Right forelimb (tissue), 1 donor: ENCODE results near the gene SYT13.
"Not testable (repeated sequence)": the region's sequence is repeated elsewhere in the genome, so short reads cannot be mapped to it uniquely, and the experiment has no call there.

Experiments
- DNase-seq: peaks from one replicate; pipeline ENCODE4 v3.0.0-alpha.2; 2018

Gene SYT13

GRCh38 chr11:45270946-45271716 lies 15.0 kb downstream of the SYT13 start:
- DNase-seq = no peak

- no peak for DNase-seq
These were observed 16.5 kb downstream of the SYT13 start for GRCh38 chr11:45269678-45270077.

- DNase-seq = no peak
These were observed 18.4 kb downstream of the SYT13 start for GRCh38 chr11:45267652-45268299.

GRCh38 chr11:45267052-45267451 lies 19.1 kb downstream of the SYT13 start:
- no peak for DNase-seq

- no peak for DNase-seq
These were observed 19.5 kb downstream of the SYT13 start for GRCh38 chr11:45266676-45267020.

- DNase-seq = no peak
These were observed 20.0 kb downstream of the SYT13 start for GRCh38 chr11:45265969-45266675.

- no peak for DNase-seq
These were observed 21.2 kb downstream of the SYT13 start for GRCh38 chr11:45264839-45265515.

- DNase-seq = no peak
These were observed 22.4 kb downstream of the SYT13 start for GRCh38 chr11:45263773-45264172.

- peak; percentile 11 for DNase-seq
These were observed 23.2 kb downstream of the SYT13 start for GRCh38 chr11:45262900-45263299.

- DNase-seq = no peak
These were observed 26.1 kb downstream of the SYT13 start for GRCh38 chr11:45260071-45260470.

- no peak for DNase-seq
These were observed 26.5 kb downstream of the SYT13 start for GRCh38 chr11:45259592-45259991.

- DNase-seq = no peak
These were observed 27.1 kb downstream of the SYT13 start for GRCh38 chr11:45258982-45259530.

GRCh38 chr11:45254070-45254469 lies 32.1 kb downstream of the SYT13 start:
- DNase-seq = peak; percentile 6

GRCh38 chr11:45253640-45254039 lies 32.5 kb downstream of the SYT13 start:
- no peak for DNase-seq

- no peak for DNase-seq
These were observed 33.3 kb downstream of the SYT13 start for GRCh38 chr11:45252877-45253276.

GRCh38 chr11:45252134-45252856 lies 33.8 kb downstream of the SYT13 start:
- DNase-seq = peak; percentile 58

- no peak for DNase-seq
These were observed 36.0 kb downstream of the SYT13 start for GRCh38 chr11:45250035-45250718.

- not testable (repeated sequence) for DNase-seq
These were observed 36.8 kb downstream of the SYT13 start for GRCh38 chr11:45249372-45249771.

GRCh38 chr11:45248501-45249011 lies 37.6 kb downstream of the SYT13 start:
- no peak for DNase-seq

- no peak for DNase-seq
These were observed 38.7 kb downstream of the SYT13 start for GRCh38 chr11:45247433-45247832.

- DNase-seq = no peak
These were observed 39.9 kb downstream of the SYT13 start for GRCh38 chr11:45246241-45246640.
